HG03135 (cell line): ENCODE results near the gene TXNDC11.

Experiments
- ATAC-seq: cut with Tn5 transposase; IDR thresholded peaks from one replicate; pipeline ENCODE4 v1.9.1; 2021; ENCODE audit warnings: mild to moderate bottlenecking, moderate library complexity; ENCODE audit not compliant: unreplicated experiment

Gene TXNDC11

DNA sequence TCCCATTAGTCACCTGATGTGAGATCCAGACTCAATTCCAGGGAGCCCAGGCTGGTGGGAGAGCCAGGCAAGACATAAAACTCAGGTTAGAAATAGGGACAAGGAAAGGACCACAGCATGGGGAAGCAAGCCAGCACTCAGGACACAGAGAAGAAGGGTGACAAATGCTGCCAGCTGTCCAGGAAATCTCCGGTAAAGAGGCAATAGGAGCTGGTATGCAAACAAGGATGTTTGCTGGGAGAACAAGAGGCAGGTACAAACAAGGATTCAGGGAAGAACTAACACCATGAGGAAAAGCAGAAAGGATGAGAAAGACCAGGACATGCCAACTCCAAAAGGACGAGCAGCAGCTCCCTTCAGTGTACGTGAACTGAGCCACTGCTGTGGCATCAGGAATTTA is 10.2 kb upstream of the TXNDC11 start:
- no peak for ATAC-seq

DNA sequence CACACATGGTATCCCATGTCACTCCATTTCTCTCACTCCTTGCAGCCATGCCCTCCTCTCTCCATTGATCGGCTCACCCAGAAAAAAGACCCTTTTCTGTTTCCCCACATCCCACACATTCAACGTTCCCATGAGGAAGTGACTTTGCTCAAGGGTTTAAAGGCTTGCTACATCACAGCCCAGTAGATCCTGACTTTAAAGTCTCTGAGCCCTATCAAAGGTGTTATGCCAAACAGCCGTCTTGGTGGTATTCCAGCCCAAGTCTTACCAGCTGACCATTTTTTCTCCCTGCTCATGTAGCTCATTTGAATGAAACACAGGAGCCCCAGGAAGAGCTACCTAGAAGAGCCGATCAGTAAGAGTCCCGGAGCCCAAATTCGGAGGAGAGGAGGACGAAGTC is 7.4 kb upstream of the TXNDC11 start:
- no peak for ATAC-seq

DNA sequence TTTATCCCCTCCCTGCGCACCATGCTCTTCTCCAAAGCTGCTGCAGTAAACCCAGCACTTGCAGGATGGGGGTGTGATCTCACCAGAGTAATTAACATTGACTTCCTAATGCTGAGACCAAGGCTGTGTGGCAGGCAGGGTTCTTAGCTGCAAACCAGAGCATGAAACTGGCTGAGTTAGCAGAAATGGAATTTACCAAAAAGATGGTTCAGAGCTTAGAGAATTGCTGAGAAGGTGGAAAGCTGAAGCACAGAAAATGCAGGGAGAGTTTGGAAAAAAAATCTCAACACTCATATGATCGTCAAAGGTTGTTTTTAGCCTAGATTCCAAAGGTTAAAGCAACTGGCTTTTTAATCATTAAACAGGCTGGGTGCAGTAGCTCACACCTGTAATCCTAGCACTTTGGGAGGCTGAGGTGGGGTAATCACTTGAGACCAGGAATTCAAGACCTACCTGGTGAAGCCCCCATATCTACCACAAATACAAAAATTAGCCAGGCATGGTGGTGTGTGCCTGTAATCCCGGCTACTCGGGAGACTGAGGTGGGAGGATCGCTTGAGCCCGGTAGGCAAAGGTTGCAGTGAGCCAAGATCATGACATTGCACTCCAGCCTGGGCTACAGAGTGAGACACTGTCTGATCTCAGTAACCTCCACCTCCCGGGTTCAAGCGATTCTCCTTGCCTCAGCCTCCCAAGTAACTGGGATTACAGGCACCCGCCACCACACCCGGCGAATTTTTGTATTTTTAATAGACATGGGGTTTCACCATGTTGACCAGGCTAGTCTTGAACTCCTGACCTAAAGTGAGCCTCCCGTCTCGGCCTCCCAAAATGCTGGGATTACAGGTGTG is 6.0 kb upstream of the TXNDC11 start:
- no peak for ATAC-seq

DNA sequence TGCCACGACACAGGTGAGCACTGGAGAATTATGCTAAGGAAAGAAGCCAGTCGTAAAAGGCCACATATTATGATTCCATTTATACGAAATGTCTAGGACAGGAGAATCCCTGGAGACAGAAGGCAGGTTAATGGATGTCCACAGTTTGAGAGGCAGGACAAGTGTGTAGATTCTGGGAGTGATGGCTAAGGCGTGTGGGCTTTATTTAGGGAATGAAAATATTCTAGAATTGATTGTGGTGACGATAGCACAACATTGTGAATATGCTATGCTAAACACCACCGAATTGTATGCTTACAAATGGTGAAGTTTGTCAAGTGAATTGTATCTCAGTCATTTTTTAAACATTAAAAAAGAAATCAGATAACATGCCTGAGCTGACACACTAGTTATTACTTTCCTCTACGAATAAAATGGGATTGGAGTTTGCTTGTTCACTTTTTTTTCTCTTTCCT is 5.3 kb upstream of the TXNDC11 start:
- ATAC-seq = no peak

DNA sequence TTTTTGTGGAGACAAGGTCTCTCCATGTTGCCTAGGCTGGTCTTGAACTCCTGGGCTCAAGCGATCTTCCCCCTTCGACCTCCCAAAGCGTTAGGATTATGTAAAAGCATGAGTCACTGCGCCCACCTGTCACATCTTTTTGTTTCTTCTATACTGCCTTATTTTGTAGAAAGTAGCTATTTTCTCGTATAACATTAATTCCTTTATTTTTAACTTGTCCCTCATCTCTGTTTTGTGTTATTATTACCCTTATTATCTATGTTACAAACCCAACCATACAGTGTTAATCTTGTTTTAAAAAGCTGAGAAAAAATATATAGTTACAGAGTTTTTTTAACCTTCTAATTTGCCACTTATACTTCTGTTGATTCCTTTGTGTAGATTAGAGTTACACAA is 1.4 kb upstream of the TXNDC11 start:
- no peak for ATAC-seq

DNA sequence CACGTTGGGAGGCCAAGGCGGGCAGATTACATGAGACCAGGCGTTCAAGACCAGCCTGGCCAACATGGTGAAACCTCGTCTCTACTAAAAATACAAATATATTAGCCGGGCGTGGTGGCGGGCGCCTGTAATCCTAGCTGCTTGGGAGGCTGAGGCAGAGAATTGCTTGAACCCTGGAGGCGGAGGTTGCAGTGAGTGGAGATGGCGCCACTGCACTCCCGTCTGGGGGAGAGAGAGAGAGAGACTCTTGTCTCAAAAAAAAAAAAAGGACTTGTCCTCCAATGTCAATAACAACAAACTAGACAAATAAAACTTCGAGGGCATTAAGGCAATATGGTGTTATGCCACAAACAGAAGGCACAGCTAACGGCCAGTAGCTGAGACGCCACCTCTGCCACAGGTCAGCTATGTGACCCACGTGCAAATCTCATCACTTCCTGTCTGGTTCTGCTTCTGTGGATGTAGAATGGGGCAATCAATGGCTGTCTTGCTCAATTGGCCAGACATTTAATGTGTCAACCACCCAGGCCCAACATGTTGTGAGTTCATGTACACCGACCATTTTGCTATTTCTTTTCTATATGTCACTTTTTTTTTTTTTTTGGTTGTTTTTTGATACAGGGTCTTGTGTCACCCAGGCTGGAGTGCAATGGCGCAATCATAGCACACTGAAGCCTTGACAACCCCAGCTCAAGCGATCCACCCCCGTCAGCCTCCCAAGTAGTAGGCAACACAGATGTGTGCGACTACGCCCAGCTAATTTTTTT is 834 bp upstream of the TXNDC11 start:
- ATAC-seq = no peak

DNA sequence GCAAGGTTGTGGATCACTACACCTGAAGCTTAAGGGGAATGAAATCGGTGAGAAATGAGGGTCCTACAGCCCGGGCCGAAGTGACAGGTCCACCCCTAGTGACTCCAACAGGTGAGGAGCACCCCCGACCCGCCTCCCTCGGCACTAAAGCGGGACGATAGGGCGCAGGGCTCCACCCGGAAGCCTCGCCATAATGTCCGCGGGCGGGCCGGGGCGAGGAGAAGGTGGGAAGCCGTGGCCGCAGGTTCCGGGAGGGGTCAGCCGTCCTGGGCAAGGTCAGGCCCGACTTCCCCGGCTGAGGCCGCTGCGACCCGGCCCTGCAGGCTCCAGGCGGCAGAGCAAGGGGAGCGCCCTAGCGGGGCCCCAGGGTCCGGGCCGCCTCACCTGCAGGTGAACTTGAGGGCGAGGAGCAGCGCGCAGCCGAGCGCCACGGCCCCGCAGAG is 543 bp downstream of the TXNDC11 start:
- peak; percentile 25 for ATAC-seq

DNA sequence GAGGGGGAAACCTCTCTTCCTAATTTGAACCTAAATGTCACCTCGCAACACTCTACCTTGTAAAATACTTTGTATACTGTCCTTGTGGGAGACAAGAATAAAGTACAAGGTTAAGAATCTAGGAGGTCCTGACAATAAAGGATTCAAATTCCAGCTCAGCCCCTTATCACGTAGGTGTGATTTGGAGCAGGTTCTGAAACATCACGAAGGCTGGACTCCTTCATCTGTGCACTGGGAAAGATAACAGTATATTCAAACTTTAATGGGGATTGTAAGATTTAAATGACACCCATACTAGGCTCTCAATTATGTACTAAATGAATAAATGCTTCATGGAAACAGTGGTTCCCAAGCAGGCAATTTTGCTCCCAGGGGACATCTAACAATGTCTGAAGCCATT is 2.1 kb downstream of the TXNDC11 start:
- no peak for ATAC-seq

DNA sequence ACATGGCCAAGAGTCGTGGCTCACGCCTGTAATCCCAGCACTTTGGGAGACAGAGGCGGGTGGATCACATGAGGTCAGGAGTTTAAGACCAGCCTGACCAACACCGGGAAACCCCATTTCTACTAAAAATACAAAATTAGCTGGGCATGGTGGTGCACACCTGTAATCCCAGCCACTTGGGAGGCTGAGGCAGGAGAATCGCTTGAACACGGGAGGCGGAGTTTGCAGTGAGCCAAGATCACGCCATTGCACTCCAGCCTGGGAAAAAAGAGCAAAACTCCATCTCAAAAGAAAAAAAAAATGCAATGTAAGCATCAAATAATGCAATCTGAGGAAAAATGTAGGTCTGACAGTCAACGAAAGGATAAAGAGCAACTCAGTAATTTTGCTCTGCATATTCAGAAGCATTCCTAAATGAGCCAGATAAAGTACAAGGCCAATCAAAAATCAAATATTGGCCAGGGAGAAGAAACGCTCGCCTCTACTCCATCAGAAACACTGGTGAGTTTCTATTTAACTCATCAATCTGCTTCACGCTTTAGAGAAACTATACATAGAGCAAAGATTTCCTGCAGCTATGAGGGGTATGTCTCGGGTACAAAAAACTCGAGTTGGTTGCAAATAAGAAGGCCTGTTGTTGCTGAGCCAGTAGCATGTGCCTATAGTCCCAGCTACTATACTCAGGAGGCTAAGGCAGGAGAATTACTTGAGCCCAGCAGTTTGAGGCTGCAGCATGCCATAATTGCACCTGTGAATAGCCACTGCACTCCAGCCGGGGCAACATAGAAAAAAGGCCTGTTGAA is 3.7 kb downstream of the TXNDC11 start:
- no peak for ATAC-seq

DNA sequence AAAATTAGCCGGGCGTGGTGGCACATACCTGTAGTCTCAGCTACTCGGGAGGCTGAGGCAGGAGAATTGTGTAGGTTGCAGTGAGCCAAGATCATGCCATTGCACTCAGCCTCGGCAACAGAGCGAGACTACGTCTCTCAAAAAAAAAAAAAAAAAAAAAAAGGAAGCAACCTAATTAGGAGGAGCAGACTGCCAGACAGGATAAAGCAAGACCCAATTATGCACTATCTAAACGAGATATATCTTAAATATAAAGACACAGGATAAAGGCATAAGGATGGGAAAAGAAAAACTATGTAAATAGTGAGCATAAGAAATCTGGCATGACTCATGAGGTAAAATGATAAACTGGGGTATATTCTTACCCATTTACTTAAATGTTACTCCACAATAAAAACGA is 4.9 kb downstream of the TXNDC11 start:
- ATAC-seq = no peak

DNA sequence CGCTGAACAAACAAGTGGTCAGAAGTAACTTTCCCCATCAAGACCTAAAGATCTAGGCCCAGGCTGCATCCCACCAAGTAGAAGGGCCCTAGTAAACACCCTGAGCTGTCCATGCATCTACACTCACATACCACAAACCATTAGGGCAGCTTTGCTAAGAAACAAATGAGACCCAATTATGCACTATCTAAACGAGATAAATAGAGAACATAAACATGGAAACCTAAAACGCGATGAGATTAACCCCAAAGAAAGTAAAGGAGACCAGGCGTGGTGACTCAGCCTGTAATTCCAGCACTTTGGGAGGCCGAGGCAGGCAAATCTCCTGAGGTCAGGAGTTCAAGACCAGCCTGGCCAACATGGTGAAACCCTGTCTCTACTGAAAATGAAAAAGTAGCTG is 5.8 kb downstream of the TXNDC11 start:
- no peak for ATAC-seq

DNA sequence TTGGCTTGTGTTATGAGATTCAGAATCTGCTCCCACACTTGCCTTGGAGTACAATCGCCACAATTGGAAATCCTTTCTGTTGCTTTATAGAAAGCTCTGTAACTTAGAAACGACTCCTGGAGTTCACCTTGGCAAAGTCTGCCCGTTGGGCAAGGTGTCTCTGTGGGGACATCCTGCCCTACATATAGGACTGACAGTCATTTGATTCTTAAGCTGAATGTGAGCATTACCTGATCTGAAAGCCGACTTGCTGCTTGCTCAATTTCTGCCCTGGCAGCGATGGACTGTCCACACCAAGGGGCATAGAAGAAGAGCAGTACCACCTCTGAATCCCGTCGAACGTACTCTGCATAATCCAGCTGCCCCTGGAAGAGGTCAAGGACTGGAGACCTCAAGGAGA is 6.9 kb downstream of the TXNDC11 start:
- no peak for ATAC-seq

DNA sequence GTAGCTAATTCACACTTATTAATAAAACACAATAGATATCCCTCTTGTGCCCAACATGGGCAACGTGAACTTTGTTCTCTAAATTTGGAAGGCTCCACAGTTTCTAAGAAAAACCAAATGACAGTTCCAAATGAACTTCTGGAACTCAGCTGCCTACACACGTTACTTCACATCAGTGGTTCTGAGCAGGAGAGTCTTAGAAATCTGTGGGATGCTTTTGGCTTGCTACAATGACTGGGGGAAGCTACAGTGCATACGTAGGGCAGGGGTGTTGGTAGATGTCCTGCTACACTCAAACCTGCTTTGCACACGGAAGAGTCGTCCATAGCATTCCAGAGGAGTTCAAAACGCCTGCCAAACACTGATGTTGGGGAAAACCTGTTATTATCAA is 8.0 kb downstream of the TXNDC11 start:
- no peak for ATAC-seq

DNA sequence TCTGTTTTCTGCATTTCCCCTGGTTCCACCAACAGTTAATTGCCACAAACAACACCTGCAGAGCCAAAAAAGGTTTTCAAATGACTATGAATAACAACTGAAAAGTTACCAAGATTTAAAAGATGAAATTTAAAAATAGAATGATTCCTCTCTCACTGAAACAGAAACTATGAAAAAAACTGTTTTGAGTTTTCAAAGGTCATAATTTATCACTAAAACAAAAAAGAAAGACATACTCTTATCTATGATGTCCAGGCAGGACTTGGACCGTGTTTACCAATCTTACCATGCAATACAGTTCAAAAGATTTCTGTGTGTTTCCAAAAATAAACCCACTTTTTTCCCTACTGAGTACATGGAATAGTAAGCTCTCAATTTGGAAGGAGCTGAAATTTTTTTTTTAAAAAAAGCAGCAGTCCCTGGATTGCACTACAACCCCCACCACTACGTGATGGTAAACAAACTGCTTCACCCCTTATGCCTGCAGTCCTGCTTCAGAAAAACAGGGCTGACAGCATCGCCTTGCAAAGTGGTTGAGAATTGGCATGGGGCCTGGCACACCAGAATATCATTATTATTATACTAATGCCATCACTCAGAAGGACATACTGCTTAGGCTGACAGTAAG is 8.5 kb downstream of the TXNDC11 start:
- no peak for ATAC-seq

DNA sequence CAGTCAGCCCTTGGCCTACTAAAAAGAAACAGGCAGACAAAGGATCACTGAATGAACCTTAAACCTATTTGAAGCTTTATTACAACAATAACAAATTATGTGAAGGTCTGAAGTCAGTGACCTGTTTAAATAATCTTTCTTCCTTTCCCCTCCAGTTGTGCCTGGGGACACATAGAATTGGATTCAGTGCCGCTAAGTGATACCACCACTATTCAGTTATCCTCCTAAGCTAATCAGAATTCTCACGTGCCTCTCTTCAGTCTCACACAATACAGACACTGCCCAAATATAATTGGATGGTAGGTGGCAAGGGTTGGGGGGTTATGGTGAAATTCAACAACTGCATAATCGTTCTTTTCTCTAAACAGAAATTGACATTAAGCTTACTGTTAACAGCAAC is 11.4 kb downstream of the TXNDC11 start:
- ATAC-seq = no peak

DNA sequence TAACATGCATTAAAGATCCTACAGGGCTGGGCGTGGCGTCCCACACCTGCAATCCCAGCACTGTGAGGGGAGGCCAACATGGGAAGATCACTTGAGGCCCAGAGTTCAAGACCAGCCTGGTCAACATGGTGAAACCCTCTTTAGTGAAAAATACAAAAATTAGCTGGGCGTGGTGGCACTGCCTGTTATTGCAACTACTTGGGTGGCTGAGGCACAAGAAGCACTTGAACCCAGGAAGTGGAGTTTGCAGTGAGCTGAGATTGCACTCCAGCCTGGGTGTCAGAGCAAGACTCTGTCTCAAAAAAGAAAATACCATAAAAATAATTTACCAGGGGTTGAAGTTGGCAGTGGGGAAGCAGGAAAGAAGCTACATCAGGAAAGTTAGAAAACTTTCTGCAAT is 12.9 kb downstream of the TXNDC11 start:
- no peak for ATAC-seq

DNA sequence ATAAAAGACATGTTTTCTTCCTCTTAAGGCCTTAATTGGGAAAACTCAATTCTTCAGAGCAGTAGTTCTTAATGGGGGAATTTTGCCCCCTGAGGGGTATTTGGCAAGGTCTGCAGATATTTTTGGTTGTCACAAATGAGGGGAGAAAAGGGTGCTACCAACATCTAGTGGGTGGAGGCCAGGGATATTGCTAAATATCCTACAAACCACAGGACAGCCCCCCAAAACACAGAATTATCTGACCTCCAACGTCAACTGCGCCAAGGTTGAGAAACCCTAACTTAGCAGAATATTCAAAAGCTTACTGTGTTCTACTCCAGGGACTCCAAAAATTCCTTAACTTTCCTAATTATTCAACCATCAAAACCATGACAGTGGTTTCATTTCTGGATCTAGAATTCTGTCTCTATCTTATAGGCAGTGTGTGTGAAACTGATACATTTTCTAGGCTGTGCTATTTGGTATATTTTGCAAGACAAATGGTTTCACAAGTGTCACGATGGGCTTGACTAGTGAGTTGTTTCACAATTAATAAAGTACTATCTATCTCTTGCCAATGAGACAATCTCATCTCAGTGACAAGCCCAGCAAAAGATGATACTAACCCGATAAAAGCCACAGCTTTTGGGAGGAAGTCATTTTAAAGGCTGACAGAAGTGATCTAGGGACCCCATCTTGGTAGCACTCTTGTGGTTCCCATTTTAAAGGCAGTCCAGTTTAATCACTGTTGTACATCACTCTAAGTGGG is 14.7 kb downstream of the TXNDC11 start:
- no peak for ATAC-seq

DNA sequence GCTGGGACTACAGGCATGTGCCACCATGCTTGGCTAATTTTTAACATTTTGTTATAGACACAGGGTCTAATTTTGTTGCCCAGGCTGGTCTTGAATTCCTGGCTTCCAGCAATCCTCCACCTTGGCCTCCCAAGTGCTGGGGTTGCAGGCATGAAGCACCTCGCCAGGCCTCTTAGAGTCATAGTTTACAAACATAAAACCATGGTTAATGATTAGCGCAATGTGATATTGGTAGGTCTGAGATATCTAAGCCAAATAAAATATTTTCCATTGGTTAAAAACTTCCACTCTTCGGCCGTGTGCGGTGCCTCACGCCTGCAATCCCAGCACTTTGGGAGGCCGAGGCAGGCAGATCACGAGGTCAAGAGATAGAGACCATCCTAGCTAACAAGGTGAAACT is 16.6 kb downstream of the TXNDC11 start:
- ATAC-seq = no peak

DNA sequence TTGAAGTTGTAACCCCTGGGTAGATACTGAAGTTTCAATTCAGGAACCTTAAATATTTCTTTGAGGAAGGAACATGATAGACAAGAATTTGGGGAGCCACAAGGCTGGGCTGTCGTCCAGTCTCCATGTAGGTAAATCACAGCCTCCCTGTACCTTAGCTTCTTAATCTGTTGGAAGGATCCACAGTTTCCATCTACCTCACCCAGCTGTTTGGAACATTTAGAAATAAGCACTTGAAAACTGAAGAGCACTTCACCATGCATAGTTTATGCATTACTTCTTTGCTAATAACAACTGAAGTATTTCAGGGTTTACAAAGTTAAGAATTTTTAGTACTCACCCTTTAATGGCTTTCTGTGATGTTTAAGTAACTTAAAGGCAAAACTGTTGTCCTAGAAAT is 17.2 kb downstream of the TXNDC11 start:
- no peak for ATAC-seq

DNA sequence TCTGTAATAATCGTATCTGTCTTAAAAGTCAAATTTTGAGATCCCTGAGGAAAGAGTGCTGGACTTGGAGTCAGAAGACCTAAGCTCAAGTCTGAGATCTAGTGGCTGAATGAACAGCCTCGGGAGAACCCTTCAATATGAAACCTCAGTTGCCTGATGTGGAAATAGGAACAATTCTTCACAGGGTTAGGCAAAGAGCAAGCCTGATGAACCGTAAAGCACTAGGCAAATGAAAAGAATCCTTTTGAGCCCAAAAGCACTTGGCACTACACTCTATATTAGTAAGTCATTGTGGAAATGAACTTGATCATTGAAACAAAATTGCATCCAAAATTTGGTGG is 20.2 kb downstream of the TXNDC11 start:
- ATAC-seq = no peak
